Activated T-cell treated with anti-CD3 and anti-CD28 coated beads for 4 hours (primary cell): ENCODE measurements around the gene HHIPL1.
"Not testable (repeated sequence)": the region's sequence is repeated elsewhere in the genome, so short reads cannot be mapped to it uniquely, and the experiment has no call there.

ENCODE experiments used
- DNase-seq: peaks from one replicate; pipeline ENCODE4 v3.0.0-alpha.2; 2020

The HHIPL1 gene

GRCh38 chr14:99637624-99638023 is 7.3 kb upstream of the HHIPL1 start:
- DNase-seq: no peak

DNA sequence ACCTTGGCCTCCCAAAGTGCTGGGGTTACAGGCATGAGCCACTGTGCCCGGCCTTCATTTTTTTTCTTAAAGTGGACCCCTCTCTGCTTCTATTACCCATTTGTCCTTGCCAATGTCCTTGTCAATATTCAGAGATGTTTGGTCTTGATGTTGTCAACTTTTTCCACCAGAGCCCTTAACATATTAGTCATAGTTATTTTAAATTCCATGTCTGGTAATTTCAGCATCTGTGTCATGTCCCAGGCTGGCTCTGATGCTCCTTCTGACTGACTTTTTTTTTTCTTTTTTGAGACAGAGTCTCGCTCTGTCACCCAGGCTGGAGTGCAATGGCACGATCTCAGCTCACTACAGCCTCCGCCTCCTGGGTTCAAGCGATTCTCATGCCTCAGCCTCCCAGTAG is 2.2 kb upstream of the HHIPL1 start:
- not testable (repeated sequence) for DNase-seq

DNA sequence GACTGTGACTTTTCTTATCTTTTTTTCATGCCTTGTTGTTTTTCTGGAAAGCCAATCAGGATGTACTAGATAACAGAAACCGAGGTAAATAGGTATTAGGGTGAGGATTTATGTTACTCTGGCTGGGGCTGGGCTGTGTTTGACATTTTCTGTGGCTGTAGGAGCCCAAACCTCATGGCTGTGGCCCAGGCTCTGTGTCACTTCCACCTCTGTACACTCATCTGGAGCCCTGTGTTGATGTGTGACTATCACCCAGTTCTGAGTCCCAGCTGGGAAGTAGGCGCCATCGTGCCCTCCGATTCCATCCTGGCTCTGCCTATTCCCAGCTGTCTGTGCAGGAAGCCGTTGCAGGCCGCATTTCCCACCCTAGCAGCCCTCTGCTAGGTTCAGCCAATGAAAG is 1.6 kb upstream of the HHIPL1 start:
- DNase-seq: no peak

DNA sequence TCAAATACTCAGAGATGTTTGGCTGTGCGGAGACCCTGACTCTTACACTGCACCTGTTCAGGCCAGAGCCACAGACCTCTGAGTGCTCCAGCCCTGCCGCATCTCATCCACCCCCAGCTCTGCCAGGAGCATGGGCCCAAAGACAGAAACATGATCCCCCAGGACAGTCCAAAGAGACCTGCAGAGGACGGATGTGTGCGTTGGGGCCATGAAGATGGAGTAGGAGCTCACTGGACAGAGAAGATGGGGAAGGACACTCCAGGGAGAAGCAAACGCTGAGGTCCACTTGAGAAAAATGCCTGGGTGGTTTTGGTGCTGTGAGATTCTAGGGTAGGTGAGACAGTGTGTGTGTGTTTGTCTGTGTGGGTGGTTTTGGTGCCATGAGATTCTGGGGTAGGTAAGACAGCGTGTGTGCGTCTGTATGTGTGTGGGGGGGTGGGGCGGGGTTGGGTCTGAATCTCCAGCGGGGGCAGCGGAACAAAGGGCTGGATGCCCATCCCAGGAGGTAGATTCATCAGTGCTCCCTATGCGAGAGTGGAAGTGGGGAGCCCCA is 818 bp upstream of the HHIPL1 start:
- DNase-seq: no peak

- DNase-seq: no peak
These were observed 896 bp downstream of the HHIPL1 start for GRCh38 chr14:99645545-99646505.

DNA sequence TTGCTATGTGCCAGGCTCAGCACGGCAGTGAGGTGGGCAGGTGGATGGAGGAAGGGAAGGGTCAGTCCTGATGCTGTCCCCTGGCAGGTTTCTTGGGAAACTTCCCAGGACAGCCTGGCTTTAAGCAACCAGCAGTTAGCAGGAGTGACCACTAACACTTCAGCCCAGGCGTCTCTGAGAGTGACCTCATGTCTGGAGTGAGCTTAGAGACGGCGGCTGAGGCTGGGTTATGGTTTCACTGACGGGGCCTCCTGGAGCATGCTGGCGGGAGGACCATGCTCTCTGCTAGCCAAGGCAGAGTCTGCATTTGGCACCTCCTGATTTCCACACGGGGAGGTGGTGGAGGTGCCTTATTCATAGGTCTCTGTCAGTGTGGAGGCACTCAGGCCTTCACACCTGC is 2.5 kb downstream of the HHIPL1 start:
- no peak for DNase-seq

GRCh38 chr14:99648027-99648784 is 3.3 kb downstream of the HHIPL1 start:
- DNase-seq: no peak

GRCh38 chr14:99649219-99649618 is 4.3 kb downstream of the HHIPL1 start:
- no peak for DNase-seq

DNA sequence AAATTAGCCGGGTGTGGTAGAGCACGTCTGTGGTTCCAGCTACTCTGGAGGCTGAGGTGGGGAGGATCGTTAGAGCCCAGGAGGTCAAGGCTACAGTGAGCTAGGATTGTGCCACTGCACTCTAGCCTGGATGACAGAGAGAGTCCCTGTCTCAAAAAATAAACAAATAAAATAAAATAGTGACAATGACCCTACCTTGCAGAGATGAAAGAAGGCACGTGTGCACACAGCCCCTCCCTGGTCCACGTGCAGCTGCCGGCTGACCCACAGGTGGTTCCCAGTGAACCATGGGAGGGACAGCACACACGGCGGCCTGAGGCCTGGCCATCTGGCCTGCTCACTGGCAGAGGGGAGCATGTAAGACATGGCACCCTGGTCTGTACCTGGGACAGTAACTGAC is 4.7 kb downstream of the HHIPL1 start:
- DNase-seq: no peak

- DNase-seq: no peak
These were observed 5.3 kb downstream of the HHIPL1 start for GRCh38 chr14:99650189-99650588.

DNA sequence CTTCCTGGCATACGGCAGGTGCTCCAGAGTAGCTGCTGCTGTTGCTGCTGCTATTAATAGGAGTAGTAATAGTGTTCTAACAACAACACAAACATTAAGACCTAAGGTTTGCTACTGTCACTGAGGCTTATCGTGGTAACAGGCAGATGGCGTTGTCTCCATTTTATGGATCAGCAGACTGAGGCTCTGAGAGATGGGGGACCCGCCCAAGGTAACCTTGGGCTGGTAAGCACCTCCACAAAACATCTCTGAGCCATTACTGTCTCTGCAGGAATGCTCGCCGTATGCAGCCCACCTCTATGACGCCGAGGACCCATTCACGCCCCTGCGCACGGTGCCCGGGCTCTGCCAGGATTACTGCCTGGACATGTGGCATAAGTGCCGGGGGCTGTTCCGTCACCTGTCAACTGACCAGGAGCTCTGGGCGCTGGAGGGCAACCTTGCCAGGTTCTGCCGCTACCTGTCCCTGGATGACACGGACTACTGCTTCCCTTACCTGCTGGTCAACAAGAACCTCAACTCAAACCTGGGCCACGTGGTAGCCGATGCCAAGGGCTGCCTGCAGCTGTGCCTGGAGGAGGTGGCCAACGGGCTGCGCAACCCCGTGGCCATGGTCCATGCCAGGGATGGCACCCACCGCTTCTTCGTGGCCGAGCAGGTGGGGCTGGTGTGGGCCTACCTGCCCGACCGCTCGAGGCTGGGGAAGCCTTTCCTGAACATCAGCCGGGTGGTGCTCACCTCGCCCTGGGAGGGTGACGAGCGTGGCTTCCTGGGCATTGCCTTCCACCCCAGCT is 7.2 kb downstream of the HHIPL1 start:
- DNase-seq: no peak

DNA sequence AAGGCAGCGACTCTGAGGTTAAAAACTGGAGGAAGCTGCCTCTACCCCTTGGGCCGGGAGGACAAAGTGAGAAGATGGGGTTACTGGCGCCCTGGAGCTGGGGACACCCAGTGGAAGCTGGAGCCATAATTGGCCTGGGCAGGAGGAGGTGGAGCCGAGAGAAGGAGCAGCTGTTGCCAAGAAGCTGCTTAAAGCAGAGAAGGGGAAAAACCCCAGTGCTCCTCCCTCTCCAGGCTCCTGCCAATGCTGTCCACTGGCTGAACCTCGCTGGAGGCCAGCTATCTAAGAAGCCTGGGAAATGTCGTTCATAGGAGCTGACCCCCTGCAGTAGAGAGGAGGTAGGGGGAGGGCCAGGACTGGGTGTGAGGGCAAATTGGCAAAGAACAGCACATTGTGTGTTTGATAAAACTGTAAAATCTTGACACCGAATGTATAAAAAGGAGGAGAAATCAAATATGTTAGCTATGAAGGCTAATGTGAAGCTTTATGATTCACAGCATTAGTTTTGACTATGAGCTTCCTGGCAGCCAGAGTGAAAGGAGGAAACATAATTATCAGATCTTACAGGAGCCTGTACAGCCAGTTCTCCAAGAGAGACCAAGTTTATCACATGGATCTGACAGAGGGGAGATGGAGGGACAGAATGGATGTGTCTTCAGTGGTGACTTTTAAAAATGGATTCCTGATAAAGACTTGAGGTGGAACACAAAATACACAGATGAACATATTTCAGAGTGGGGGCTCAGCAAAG is 9.5 kb downstream of the HHIPL1 start:
- no peak for DNase-seq

- no peak for DNase-seq
These were observed 10.6 kb downstream of the HHIPL1 start for GRCh38 chr14:99655521-99655920.

- DNase-seq: no peak
These were observed 11.2 kb downstream of the HHIPL1 start for GRCh38 chr14:99656171-99656570.

DNA sequence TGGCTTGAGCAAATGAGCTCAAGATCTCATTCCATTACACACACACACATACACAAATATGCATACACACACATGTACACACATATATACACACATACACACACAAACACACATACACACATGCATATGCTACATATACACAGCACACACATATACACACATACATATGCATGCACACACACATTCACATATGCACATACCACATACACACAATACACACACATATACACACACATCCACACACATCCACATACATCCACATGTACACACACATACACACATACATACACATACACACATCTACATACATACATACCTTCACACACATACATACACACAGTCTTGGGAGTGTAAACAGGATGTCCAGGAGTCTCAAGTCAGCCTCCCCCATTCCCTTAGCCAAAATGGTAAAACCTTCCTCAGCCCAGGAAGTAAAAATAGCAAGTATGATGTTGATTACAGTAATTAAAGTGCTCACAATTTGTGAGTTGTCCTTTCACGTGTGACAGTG is 12.8 kb downstream of the HHIPL1 start:
- no peak for DNase-seq

DNA sequence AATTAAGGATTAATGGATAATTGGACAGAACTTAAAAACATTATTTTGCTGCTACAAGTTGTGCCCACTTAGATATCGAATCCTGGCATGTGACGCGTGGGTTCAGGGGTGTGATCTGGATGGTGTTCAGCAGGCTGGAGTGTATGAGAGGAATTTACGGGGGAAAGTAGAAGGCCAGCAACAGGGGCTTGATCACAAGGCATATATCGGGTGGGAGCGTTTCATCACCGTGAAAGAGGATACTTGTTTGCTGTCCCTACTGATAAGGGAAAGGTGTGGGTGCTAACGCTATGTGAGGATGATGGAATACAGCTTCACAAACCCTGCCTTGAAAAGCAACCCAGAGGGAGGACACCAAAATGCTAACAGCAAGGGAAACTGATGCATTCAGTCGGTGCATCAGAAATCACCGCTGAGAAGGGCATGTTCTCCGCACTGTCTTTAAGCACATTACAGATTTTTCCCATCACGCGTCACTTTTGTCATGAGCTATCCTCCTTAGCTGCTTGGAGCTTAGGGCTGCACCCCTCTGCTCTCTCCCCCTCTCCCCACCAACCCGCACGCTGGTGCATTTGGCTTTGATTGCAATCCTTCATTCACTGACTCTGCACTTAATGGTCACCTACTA is 13.4 kb downstream of the HHIPL1 start:
- DNase-seq: no peak

DNA sequence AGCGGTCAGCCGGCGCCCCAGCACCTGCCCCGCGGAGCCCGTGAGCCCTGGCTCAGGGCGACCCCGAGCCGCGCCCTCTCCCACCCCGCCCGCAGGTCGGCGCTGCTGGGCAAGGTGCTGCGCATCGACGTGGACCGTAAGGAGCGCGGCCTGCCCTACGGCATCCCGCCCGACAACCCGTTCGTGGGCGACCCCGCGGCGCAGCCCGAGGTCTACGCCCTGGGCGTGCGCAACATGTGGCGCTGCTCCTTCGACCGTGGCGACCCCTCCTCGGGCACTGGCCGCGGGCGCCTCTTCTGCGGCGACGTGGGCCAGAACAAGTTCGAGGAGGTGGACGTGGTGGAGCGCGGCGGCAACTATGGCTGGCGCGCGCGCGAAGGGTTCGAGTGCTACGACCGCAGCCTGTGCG is 14.4 kb downstream of the HHIPL1 start:
- no peak for DNase-seq

GRCh38 chr14:99660006-99660566 is 15.2 kb downstream of the HHIPL1 start:
- no peak for DNase-seq

GRCh38 chr14:99660794-99661193 is 15.9 kb downstream of the HHIPL1 start:
- no peak for DNase-seq

DNA sequence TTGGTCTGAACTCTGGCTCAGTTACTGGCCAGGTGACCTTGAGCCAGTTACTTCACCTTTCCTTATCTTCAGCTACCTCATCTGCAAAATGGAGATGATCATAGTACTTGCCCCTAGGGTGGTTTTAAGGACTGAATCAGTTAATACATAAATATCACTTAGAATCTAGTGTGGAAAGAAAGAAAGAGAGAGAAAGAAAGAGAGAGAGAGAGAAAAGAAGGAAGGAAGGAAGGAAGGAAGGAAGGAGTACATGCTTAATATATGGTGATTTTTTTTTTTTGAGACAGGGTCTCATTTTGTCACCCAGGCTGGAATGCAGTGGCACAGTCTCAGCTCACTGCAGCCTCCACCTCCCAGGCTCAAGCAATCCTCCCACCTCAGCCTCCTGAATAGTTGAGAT is 16.3 kb downstream of the HHIPL1 start:
- DNase-seq: not testable (repeated sequence)

- DNase-seq: no peak
These were observed 17.9 kb downstream of the HHIPL1 start for GRCh38 chr14:99662846-99663245.
